Neuronal stem cell (in vitro differentiated cells): ENCODE data around the gene SLC6A1.

ENCODE experiments used
- DNase-seq: peaks from one replicate; pipeline ENCODE4 v3.0.0-alpha.2; 2013; ENCODE audit warnings: low spot score
- H2AFZ ChIP-seq: one replicate; pipeline ENCODE4 v1.6.1; 2013; ENCODE audit warnings: mild to moderate bottlenecking, low read length, inconsistent platforms
- H2AK5ac ChIP-seq: 2 replicates; pipeline ENCODE4 v1.6.1; 2013; ENCODE audit warnings: low read depth, mild to moderate bottlenecking, inconsistent platforms, low read length, moderate library complexity, mixed read lengths
- H2BK120ac ChIP-seq: 2 replicates; pipeline ENCODE4 v1.6.1; 2013; ENCODE audit warnings: low read depth, mild to moderate bottlenecking, inconsistent platforms, low read length, moderate library complexity, mixed read lengths
- H2BK12ac ChIP-seq: one replicate; pipeline ENCODE4 v1.6.1; 2013; ENCODE audit warnings: low read length, inconsistent platforms
- H2BK15ac ChIP-seq: 2 replicates; pipeline ENCODE4 v1.6.1; 2013; ENCODE audit warnings: mild to moderate bottlenecking, low read length, inconsistent platforms, mixed read lengths
- H2BK5ac ChIP-seq: one replicate; pipeline ENCODE4 v1.6.1; 2013; ENCODE audit warnings: inconsistent platforms, mild to moderate bottlenecking, low read length, moderate library complexity
- H3K14ac ChIP-seq: one replicate; pipeline ENCODE4 v1.6.1; 2013; ENCODE audit warnings: low read length, inconsistent platforms
- H3K18ac ChIP-seq: 2 replicates; pipeline ENCODE4 v1.6.1; 2013; ENCODE audit warnings: low read length, inconsistent platforms
- H3K23ac ChIP-seq: 2 replicates; pipeline ENCODE4 v1.6.1; 2013; ENCODE audit warnings: low read depth, mild to moderate bottlenecking, mixed read lengths, low read length, inconsistent platforms; ENCODE audit not compliant: poor library complexity
- H3K27ac ChIP-seq: replicated peaks from 3 replicates; pipeline ENCODE4 v1.5.1; 2013; ENCODE audit warnings: low read length, inconsistent platforms
- H3K27me3 ChIP-seq, 3 experiments: 2 replicates each; pipeline ENCODE4 v1.6.1; 2013; ENCODE audit warnings: low read length in 3 of 3, mild to moderate bottlenecking in 2 of 3, inconsistent platforms in 1 of 3, low read depth in 1 of 3, mixed read lengths in 1 of 3, moderate library complexity in 1 of 3; ENCODE audit not compliant: control insufficient read depth in 3 of 3, insufficient read depth in 3 of 3
- H3K36me3 ChIP-seq, 2 donors: replicated peaks in 1 of 2; 2 replicates each; pipeline ENCODE4 v1.6.1; 2013; ENCODE audit warnings: low read length in 2 of 2; ENCODE audit not compliant: control insufficient read depth in 2 of 2, insufficient read depth in 2 of 2
- H3K4ac ChIP-seq: 2 replicates; pipeline ENCODE4 v1.6.1; 2013; ENCODE audit warnings: inconsistent platforms, mild to moderate bottlenecking, low read length, moderate library complexity
- H3K4me1 ChIP-seq, 2 donors: 1 replicate in 1 of 2; 2 replicates in 1 of 2; pipeline ENCODE4 v1.6.1; 2013; ENCODE audit warnings: low read length in 2 of 2, low read depth in 1 of 2; ENCODE audit not compliant: control insufficient read depth in 2 of 2, insufficient read depth in 1 of 2
- H3K4me2 ChIP-seq: one replicate; pipeline ENCODE4 v1.6.1; 2013; ENCODE audit warnings: mild to moderate bottlenecking, low read length, inconsistent platforms; ENCODE audit not compliant: insufficient read depth, poor library complexity, severe bottlenecking
- H3K4me3 ChIP-seq, 2 donors: 2 replicates each; pipeline ENCODE4 v1.5.1; 2013; ENCODE audit warnings: low read length in 2 of 2, mild to moderate bottlenecking in 2 of 2, inconsistent platforms in 1 of 2, moderate library complexity in 1 of 2
- H3K79me1 ChIP-seq: one replicate; pipeline ENCODE4 v1.6.1; 2013; ENCODE audit warnings: low read depth, mild to moderate bottlenecking, inconsistent platforms, low read length, moderate library complexity
- H3K9ac ChIP-seq: one replicate; pipeline ENCODE4 v1.6.1; 2013; ENCODE audit warnings: mild to moderate bottlenecking, low read depth, low read length, inconsistent platforms; ENCODE audit not compliant: poor library complexity
- H3K9me3 ChIP-seq, 2 donors: replicated peaks in 1 of 2; 2 replicates each; pipeline versions ENCODE3 to v1.6.1; 2013; ENCODE audit warnings: low read length in 2 of 2, mild to moderate bottlenecking in 2 of 2, inconsistent platforms in 1 of 2, low read depth in 1 of 2, mixed read lengths in 1 of 2, moderate library complexity in 1 of 2; ENCODE audit not compliant: control insufficient read depth in 2 of 2, insufficient read depth in 1 of 2
- H4K8ac ChIP-seq: one replicate; pipeline ENCODE4 v1.6.1; 2013; ENCODE audit warnings: low read depth, mild to moderate bottlenecking, inconsistent platforms, low read length, moderate library complexity
- H4K91ac ChIP-seq: one replicate; pipeline ENCODE4 v1.6.1; 2013; ENCODE audit warnings: low read length, low read depth, mild to moderate bottlenecking, inconsistent platforms; ENCODE audit not compliant: poor library complexity
- WGBS, 2 donors: extraction: QIAGEN DNeasy Blood & Tissue Kit; methylation state at CpG; one replicate each; pipeline ENCODE4 v1.1.7; 2013; ENCODE audit warnings: missing lambda C conversion rate in 2 of 2, mixed read lengths in 1 of 2; ENCODE audit not compliant: insufficient read length in 2 of 2, insufficient replicate concordance in 1 of 2; ENCODE audit errors: extremely low coverage in 2 of 2; 5-methylcytosine and 5-hydroxymethylcytosine counted together

Gene SLC6A1

DNA sequence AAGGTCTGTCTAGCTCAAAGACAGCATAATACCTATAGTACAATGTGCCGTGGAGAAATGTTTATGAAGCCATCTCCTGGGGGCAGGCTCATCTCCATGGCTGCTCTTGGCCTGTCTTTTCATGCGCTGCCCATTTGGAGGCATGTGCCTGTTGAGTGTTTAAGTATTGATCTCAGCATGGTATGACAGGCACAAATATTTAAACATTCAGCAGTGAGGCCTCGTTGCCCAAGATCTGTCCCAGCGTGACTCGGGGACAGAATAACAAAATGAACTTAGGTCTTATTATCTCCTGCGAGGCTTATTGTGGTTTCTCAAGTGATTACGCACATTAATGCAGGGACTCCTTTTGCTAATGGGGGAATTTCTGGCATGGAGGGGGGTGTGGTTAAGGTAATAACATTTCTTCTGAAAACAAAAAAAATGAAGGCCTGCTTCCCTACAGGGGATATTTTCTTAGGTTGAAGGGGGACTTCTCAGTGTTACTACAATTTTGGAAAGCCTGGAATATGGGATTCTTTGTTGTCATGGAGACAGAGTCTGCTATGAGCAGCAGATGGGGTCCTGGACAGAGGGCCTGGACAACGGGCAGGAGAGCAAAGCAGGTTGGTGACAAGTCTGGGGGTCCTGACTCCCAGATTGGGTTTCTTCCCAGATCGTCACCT is 4.4 kb upstream of the SLC6A1 start:
- peaks cover 3 to 30% (median 5%) of the 10 kb centered on the region in 3 experiments for H3K27me3 ChIP-seq

DNA sequence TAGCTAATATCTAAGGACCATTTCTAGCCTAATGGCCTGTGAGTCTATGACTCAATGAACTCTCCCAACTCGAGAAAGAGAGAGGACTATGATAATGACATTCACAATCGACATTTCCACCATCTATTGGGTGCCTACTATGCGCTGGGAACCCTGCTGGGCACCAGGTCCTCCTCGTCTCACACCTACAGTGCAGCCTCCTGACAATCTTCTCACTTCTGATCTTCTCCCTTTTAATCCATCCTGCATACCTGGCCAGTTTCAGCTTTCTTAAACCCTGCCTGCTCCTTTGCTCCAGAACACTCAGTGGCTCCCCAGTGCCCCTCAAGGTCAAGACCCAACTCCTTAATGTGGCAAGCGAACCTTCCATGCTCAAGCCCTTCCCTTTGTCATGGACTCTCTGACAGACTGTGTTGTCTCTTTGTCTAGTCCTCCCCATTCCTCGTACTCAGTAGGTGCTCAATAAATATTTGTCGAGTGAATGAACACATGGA is 3.5 kb upstream of the SLC6A1 start:
- Histone ChIP-seq H4K8ac (no peak overlapping the region), H3K36me3 (no peaks in the 10 kb centered on the region), H3K9me3 (no peaks in the 10 kb centered on the region), H4K91ac (no peak overlapping the region), H3K4me2 (no peak overlapping the region), H3K4me1 (peaks cover 0 to 2% of the 10 kb centered on the region in 2 donors), H3K27ac (no peak overlapping the region), H2AFZ (no peak overlapping the region), H3K9ac (no peak overlapping the region), H3K14ac (no peak overlapping the region), H2BK5ac (no peak overlapping the region), H3K4ac (no peak overlapping the region), H2AK5ac (no peak overlapping the region), H2BK120ac (no peak overlapping the region), H3K79me1 (no peaks in the 10 kb centered on the region), H3K4me3 (no peak overlapping the region), H3K23ac (no peak overlapping the region), H3K18ac (no peak overlapping the region), H2BK15ac (no peak overlapping the region), H2BK12ac (no peak overlapping the region), H3K27me3 (peaks cover 9 to 39% (median 14%) of the 10 kb centered on the region in 3 experiments)
- no peak for DNase-seq
- no CpG with 5 or more reads among the region's 7 CpGs for WGBS, 2 donors

More for the DNA sequence above, 4.4 kb upstream of the SLC6A1 start:
- Histone ChIP-seq H3K4me1 (peaks cover 0 to 2% of the 10 kb centered on the region in 2 donors), H3K9ac (no peak overlapping the region), H2BK120ac (no peak overlapping the region), H3K79me1 (no peaks in the 10 kb centered on the region), H3K4me2 (no peak overlapping the region), H2AFZ (no peak overlapping the region), H3K4me3 (no peak overlapping the region), H2BK12ac (no peak overlapping the region), H3K4ac (no peak overlapping the region), H3K36me3 (no peaks in the 10 kb centered on the region), H3K18ac (no peak overlapping the region), H2AK5ac (no peak overlapping the region), H3K9me3 (no peaks in the 10 kb centered on the region), H4K8ac (no peak overlapping the region), H4K91ac (no peak overlapping the region), H3K23ac (no peak overlapping the region), H2BK5ac (no peak overlapping the region), H2BK15ac (no peak overlapping the region), H3K27ac (no peak overlapping the region), H3K14ac (no peak overlapping the region)
- WGBS, 2 donors = no CpG with 5 or more reads among the region's 9 CpGs
- no peak for DNase-seq

DNA sequence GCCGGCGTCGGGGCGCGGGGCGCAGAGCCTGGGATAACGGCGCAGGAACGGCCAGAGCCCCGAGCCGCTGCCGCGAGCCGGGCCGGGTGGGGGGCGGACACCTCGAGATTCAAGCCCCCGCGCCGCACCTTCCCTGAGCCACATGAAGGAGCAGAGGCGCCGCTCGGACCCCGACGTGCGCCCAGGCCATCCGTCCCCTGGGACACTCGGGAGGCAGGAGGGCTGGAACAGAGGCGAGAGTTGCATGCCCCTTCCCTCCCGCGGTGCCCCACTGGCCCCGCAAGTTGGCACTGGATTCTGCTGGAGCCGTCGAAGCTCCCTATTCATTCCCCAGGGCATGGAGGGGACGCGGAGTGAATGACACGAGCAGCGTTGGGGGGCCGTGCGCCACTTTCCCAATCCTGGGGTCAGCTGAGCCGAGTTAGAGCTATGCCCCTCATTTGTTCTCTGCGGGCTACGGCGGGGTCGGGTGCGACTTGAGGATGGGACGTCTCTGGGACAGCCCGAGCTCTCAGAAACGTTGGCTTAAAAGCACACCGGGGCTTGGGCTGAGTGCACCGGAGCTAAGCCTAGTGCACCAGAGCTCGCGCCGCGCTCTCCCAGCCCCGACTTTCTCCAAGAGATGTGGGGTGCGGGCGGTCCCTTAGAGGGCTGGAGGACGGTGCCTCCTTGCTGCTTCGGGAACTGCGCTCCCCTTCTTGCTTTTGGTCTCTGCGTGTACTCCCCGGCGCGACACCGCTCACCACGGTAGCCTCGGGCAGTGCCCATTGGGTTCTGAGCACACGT is 588 bp downstream of the SLC6A1 start:
- no peak overlapping the region for H4K91ac ChIP-seq
- no peak overlapping the region for H2BK15ac ChIP-seq
- H2AK5ac ChIP-seq = no peak overlapping the region
- no peak overlapping the region for H2BK12ac ChIP-seq
- H3K36me3 ChIP-seq = no peaks in the 10 kb centered on the region
- H3K79me1 ChIP-seq = no peaks in the 10 kb centered on the region
- no peak overlapping the region for H2BK5ac ChIP-seq
- no CpG with 5 or more reads among the region's 69 CpGs for WGBS, 2 donors
- H4K8ac ChIP-seq = no peak overlapping the region
- H3K4me1 ChIP-seq = peaks cover 0 to 2% of the 10 kb centered on the region in 2 donors
- peak overlapping the region; percentile 55 for H3K4me2 ChIP-seq
- H3K23ac ChIP-seq = peak overlapping the region; percentile 17
- peak overlapping the region; percentile 84 for H3K18ac ChIP-seq
- H2AFZ ChIP-seq = no peak overlapping the region
- H3K27me3 ChIP-seq = peaks cover 10 to 77% (median 33%) of the 10 kb centered on the region in 3 experiments
- peak overlapping the region; percentile 10 for H3K9ac ChIP-seq
- H3K9me3 ChIP-seq = no peaks in the 10 kb centered on the region
- H3K4ac ChIP-seq = no peak overlapping the region
- no peak overlapping the region for H3K14ac ChIP-seq
- H2BK120ac ChIP-seq = peak overlapping the region; percentile 57
- H3K4me3 ChIP-seq = peak overlapping the region in 1 of 2 donors; percentile 79
- no peak overlapping the region for H3K27ac ChIP-seq
- DNase-seq = no peak

DNA sequence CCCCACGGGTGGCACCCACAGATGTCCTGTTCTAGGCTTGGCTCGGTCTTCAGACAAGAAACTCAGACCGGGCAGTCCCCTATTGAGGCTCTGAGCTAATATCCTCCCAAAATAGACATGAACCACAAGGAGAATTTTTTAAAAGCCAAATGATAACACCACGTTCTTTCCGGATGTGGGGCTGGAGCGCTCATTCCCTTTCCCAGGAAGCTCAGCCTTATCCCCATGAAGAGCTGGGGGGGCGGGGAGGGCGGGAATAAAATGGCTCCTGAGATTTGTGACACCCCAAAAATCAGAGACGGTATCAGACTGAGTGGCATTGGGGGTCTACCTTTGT is 1.1 kb downstream of the SLC6A1 start:
- Histone ChIP-seq H3K4me3 (no peak overlapping the region), H3K4me1 (peaks cover 0 to 2% of the 10 kb centered on the region in 2 donors), H3K9ac (no peak overlapping the region), H4K91ac (no peak overlapping the region), H4K8ac (no peak overlapping the region), H3K4me2 (peak overlapping the region; percentile 55), H3K36me3 (no peaks in the 10 kb centered on the region), H3K9me3 (no peaks in the 10 kb centered on the region), H2BK15ac (no peak overlapping the region), H3K27me3 (peaks cover 10 to 82% (median 33%) of the 10 kb centered on the region in 3 experiments), H2BK12ac (no peak overlapping the region), H2AFZ (no peak overlapping the region), H3K27ac (no peak overlapping the region), H2BK120ac (no peak overlapping the region), H3K18ac (no peak overlapping the region), H2AK5ac (no peak overlapping the region), H2BK5ac (no peak overlapping the region), H3K4ac (no peak overlapping the region), H3K79me1 (no peaks in the 10 kb centered on the region), H3K14ac (no peak overlapping the region), H3K23ac (peak overlapping the region; percentile 17)
- no CpG with 5 or more reads among the region's 9 CpGs for WGBS, 2 donors
- DNase-seq = no peak
